Fibroblast of pulmonary artery (primary cell): ENCODE data around the gene SIL1.

Experiments used
- DNase-seq: peaks from one replicate; pipeline ENCODE4 v3.0.0-alpha.2; 2010; ENCODE audit warnings: low read depth
- H3K4me3 ChIP-seq: replicated peaks from 2 replicates; pipeline ENCODE4 v1.5.1; 2011; ENCODE audit warnings: low read depth, mild to moderate bottlenecking, control low read depth, low read length, moderate library complexity
- CTCF ChIP-seq: IDR thresholded peaks from 2 replicates; pipeline ENCODE4 v1.5.1; 2011; ENCODE audit warnings: mild to moderate bottlenecking, control low read depth, low read length, inconsistent platforms; ENCODE audit errors: missing control alignments

Gene SIL1

GRCh38 chr5:138949223-138949574 is 249.0 kb downstream of the SIL1 start:
- TF ChIP-seq CTCF: no peak
- DNase-seq: no peak
- no peak overlapping the region for H3K4me3 ChIP-seq

- no peak for DNase-seq
- TF ChIP-seq CTCF: no peak
- H3K4me3 ChIP-seq: no peak overlapping the region
Measured at GRCh38 chr5:138948471-138949222, 249.5 kb downstream of the SIL1 start.

- H3K4me3 ChIP-seq: no peak overlapping the region
- DNase-seq: no peak
- no peak for TF ChIP-seq CTCF
Measured at GRCh38 chr5:138947780-138948179, 250.4 kb downstream of the SIL1 start.

GRCh38 chr5:138946831-138947560 is 251.2 kb downstream of the SIL1 start:
- no peak overlapping the region for H3K4me3 ChIP-seq
- DNase-seq: no peak
- TF ChIP-seq CTCF: no peak

GRCh38 chr5:138946241-138946623 is 251.9 kb downstream of the SIL1 start:
- TF ChIP-seq CTCF: no peak
- H3K4me3 ChIP-seq: no peak overlapping the region
- DNase-seq: no peak

- H3K4me3 ChIP-seq: no peak overlapping the region
- DNase-seq: no peak
- no peak for TF ChIP-seq CTCF
Measured at GRCh38 chr5:138945421-138946240, 252.5 kb downstream of the SIL1 start.
